NCI-H226 (cell line): ENCODE data around the gene LLGL2.
A peak's percentile ranks its signal among the peaks of the same experiment; 100 is the strongest.
"Not testable (repeated sequence)": the region's sequence is repeated elsewhere in the genome, so short reads cannot be mapped to it uniquely, and the experiment has no call there.

Experiments used
- DNase-seq: peaks from one replicate; pipeline ENCODE4 v3.0.0-alpha.2; 2015

Gene LLGL2, protein sequence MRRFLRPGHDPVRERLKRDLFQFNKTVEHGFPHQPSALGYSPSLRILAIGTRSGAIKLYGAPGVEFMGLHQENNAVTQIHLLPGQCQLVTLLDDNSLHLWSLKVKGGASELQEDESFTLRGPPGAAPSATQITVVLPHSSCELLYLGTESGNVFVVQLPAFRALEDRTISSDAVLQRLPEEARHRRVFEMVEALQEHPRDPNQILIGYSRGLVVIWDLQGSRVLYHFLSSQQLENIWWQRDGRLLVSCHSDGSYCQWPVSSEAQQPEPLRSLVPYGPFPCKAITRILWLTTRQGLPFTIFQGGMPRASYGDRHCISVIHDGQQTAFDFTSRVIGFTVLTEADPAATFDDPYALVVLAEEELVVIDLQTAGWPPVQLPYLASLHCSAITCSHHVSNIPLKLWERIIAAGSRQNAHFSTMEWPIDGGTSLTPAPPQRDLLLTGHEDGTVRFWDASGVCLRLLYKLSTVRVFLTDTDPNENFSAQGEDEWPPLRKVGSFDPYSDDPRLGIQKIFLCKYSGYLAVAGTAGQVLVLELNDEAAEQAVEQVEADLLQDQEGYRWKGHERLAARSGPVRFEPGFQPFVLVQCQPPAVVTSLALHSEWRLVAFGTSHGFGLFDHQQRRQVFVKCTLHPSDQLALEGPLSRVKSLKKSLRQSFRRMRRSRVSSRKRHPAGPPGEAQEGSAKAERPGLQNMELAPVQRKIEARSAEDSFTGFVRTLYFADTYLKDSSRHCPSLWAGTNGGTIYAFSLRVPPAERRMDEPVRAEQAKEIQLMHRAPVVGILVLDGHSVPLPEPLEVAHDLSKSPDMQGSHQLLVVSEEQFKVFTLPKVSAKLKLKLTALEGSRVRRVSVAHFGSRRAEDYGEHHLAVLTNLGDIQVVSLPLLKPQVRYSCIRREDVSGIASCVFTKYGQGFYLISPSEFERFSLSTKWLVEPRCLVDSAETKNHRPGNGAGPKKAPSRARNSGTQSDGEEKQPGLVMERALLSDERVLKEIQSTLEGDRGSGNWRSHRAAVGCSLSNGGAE

DNA sequence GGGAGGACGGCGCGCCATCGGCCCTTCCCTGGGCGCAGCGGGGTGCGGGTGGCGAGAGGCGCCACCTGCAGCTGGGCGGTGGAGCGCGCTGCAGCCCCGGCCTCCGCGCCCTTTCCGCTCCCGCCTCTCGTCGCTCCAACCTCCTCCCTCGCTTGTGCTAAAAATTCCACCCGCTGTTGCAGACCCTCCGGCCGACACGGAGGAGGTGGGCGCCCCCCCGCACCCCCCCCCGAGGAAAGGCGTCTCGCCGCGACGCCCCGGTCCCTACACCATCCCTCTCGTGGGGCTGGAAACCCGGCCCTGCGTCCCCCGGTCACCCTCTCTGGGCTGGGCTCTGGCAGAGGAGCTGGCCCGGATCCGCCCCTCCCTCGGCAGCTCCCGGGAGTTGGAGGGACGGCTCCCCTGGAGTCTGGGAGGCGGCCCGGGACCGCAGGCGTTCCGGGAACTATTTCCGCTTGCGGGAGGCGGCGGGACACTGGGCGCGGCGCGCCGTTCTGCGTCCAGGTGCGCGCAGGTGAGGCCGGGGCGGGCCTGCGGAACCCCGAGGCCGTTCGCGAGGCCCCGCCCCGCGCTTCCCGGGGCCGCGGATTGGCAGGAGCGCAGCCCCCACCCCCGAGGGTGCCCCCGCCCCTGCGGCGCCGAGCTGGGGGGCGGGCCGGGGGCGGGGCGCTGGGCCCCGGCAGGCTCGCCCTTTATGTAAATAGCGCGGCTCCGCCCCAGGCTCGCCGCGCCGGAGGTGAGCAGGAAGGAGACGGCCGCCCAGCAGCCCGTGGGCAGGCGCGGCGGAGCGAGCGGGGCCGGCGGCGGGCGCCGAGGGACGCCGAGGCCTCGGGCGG is at the start of gene LLGL2:
Gene LLGL2, plus strand, starts transcription at position 728 of the 836 bp plus-strand sequence. CDS start 17,730 bp downstream, outside the sequence.
- peak; percentile 76 for DNase-seq

DNA sequence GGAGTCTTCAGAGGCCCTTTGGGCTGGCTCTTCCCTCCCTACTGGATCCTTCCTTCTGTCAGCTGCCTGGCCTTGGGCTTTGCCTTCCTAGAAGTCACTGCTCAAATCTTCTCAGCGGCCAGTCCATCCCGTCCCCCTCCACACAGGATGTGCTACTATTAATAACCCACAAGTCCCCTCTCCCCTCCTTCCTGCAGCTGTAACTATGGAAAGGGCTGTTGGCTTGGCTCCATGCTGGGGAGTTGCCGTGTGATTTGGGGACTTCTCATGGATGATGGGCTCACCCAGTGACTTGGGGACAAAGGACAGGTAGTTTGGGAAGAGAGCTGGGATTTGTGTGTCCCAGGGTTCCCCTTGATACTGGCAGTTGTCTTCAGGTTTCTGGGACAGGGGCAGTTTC is 49.6 kb upstream of the LLGL2 start:
- DNase-seq: no peak

DNA sequence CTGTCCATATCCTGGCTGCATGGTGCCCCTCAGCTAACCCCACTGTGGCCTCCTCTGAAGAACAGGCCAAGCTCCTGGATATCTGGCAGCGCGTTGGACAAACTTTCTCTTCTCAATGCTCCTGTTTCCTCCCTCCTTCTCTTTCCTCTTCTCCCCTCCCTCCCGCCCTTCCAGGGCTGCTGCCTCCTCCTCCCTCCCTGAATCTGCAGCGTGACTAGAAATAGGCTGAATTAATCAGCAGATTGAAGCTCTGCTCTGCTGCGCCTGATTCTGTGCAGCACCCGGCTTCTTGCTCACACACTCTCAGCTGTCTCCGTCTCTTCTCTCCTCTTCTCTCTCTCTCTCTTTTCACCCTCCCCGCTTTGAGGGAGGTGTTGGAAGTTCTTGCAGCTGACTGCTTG is 49.2 kb upstream of the LLGL2 start:
- DNase-seq: no peak

DNA sequence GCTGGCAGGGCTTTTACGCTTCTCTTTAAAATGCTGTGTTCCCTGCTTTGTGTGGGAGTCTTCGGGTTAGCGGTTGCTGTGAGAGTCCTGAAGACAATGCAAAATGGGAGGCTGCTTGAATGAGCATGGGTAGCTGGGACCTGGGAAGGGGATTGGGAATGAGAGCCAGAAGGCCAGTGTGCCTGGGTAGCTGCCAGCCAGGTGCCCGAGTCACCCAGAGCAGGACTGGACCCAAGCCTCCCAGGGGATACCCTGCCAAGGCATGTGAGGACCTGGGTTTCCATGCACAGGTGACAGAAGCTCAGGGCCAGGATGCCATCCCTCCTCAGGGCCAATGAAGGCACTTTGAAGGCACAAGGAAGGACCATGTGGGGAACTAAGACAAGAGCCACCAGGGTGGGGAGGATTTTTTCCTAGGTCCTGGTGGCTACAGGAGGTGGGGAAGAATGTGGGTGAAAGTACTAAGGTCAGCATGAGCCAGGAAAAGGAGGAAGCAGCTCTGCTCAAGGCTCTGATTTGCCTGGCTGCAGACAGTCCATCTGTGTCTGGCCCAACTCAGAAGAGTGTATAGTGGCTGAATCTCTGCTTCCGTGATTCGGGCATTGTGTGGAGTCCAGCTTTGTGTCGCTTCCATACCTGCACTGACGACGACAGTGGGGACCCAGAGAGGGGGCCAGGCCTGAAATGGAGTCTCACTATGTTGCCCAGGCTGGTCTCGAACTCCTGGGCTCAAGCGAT is 48.6 kb upstream of the LLGL2 start:
- DNase-seq: no peak

DNA sequence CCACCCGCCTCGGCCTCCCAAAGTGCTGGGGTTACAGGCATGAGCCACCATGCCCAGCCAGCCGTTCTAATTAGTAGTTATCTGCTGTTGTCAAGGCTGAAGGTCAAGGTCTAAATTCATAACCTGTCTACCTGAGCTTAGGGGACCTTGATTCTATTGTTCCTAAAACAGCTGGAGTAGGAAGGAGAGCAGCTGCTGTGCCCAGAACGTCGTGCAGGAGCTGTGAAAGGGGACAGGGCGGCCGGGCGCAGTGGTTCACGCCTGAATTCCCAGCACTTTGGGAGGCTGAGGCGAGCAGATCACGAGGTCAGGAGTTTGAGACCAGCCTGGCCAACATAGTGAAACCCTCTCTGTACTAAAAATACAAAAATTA is 48.0 kb upstream of the LLGL2 start:
- DNase-seq: not testable (repeated sequence)

DNA sequence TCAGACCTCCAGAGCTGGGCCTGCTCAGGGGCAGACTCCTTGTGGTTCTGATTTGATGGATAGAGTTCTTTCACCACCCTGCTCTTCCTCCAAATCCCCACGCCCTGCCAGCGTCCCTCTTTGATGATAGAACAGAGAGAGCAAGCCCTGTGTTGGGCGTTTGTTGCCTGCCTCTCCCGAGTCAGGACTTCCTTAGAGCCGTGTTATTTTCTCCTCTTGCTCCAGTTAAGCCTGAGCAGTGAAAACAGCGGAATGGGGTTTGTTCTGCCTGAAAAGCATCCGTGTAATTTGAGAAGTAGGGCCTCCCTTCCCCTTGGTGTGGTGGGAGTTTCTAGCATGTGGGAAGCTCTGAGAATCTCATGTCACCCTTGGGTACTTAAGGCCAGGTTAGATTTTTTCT is 47.0 kb upstream of the LLGL2 start:
- DNase-seq: no peak

DNA sequence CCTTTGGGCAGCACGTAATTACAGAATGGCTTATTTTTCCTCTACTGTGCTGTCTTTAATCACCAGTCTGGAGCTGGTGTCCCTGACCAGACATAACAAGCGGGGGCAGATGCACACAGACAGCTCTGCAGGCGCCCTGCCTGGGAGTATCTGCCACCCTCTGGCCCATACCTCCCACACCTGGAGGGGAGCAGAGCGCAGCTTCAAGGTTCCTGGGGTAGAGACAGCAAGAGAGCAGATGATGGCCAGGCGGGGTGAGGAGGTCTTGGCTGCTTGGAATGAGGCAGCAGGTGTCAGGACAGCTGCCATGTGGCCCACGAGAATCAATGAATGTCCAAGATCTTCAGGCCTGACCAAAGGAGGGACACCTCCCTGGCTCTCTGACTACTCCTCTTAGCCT is 45.2 kb upstream of the LLGL2 start:
- DNase-seq: no peak

DNA sequence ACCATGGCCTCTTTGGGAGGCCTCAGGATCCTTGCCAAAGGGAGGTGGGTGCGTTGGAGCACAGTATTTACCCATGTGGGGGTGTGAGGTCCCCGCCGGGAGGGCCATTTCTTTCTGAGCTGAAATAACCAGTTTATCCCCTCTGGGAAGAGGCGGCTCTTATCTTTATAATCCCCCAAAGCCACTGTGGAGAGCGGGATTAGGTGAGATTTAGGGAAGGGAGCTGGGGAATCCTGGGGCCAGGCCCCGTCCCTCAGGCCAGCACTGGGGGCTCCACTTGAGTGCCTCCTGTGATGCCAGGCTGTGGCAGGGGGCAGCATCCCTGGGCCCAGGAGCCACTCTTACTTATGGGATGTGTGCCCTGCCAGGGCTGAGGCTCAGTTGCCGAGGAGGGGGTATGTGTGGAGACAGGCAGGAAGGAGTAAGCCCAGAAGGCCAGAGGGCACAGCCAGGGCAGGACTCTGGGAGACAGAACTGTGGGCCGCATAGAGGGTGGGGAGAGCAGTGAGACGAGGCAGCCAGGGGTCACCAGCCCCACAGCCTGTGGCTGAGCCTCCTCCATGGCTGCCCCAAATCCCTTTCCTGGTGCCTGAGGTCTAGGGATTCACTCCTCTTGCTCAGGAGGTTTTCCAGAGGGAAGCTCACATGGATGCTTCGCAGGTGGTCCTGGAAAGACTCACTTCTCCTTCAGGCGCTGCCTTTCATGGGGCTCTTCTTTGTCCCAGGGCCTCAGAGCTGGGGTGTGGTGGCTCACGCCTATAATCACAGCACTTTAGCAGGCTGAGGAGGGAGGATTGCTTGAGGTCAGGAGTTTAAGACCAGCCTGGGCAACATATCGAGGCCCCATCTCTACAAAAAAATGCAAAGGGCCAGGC is 44.1 kb upstream of the LLGL2 start:
- no peak for DNase-seq

DNA sequence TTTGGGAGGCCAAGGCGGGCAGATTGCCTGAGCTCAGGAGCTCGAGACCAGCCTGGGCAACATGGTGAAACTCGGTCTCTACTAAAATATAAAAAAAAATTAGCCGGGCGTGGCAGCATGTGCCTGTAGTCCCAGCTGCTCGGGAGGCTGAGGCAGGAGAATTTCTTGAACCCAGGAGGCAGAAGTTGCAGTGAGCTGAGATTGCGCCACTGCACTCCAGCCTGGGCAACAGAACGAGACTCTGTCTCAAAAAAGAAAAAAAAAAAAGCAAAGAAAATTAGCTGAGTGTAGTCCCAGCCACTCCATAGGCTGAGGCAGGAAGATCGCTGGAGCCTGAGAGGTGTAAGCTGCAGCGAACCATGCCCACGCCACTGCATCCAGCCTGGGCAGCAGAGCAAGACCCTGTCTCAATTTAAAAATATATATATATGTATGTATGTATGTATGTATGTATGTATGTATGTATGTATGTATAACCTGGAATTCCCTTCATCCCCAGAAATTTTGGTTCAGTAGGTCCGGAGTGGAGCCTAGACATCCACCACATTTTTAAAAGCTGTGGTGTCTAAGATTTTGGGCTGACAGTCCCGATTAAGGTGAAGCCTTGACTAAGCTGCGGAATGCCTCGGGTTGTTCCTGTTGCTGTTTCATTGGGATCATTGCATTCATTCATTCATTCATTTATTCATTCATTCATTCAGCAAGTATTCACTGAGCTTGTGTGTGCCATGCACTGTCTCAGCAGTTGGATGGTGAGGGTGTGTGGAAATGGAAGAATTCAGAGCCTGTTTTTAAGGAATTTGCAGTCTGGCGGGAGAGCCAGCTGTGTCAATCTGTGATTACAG is 43.2 kb upstream of the LLGL2 start:
- DNase-seq: no peak

DNA sequence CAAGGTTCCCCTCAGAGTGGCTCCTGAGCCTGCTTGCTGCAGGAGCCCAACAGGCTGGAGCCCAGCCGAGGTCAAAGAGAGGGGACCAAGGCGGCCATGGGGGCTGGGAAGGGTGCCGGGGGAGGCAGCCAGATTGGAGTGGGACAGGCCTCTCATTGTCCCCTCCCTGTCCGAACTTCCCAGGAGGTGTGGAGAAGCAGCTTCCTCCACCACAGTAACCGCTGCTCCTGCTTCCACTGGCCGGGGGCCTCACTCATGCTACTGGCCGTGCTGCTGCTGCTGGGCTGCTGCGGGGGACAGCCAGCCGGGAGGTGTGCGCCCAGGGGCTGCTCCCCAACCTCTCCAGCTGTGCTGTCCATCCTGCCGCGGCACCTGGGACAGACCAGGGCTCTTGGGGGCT is 39.8 kb upstream of the LLGL2 start:
- DNase-seq: no peak

DNA sequence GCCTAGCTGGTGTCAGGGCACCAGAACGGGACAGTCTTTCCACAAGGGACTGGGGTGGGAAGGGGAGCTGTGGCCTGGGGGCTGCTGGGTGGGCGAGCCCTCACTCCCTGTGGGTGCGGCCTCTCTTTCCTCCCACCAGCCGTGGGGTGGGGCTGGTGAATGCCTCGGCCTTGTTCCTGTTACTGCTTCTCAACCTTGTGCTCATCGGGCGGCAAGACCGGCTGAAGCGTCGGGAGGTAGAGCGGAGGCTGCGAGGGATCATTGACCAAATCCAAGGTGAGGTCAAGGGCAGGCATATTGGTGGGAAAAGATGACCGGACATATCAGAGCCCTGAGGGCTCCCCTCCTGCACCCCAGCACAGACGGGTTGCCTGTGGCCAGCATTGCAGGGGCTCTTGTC is 39.3 kb upstream of the LLGL2 start:
- DNase-seq: no peak

DNA sequence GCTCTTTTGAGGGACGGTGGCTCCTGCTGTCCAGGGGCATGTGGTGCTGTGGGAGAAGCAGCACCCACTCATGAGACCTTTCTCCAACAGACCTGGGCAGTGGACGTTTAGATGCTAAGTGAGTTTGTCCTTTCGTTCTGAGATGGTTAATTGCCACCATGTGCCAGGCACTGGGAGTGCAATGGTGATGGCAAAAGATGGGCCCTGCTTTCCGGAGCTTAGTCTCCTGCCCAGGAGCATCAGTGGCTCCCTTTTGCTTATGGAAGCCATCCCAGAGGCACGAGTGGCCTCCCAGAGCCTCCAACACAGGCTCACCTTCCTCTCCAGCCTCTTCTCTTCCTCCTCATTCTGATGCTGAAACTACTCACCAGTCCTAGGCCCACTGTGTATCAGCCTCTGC is 38.5 kb upstream of the LLGL2 start:
- DNase-seq: no peak

DNA sequence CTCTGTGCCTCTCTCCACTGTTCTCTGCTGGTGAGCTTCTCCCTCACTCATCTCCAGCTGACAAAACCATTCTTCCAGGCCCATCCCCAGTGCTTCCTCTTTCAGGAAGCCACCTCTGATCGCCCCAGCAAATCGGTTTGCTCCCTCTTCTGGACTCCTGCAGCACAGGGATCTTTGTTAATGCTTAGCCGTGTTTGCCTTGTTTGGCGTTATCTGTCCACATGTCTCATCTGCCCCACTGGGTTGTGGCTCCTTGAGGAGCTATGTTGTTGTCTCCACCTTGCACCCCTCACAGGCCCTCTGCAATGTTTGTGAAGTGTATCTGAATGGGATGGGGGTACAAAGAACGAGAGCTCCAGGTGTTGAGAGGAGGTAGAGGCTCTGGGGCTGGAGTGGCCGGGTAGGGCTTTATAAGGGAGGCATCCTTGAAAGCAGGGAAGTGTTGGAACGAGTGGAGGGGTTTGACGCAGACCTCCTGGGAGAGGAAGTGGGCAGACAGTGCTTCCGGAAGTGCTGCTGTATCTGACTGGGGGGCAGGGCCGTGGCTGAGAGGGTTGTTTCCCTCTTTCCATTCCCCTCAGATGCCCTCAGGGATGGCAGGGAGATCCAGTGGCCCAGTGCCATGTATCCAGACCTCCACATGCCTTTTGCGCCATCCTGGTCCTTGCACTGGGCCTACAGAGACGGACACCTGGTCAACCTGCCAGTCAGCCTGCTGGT is 38.0 kb upstream of the LLGL2 start:
- DNase-seq: no peak

DNA sequence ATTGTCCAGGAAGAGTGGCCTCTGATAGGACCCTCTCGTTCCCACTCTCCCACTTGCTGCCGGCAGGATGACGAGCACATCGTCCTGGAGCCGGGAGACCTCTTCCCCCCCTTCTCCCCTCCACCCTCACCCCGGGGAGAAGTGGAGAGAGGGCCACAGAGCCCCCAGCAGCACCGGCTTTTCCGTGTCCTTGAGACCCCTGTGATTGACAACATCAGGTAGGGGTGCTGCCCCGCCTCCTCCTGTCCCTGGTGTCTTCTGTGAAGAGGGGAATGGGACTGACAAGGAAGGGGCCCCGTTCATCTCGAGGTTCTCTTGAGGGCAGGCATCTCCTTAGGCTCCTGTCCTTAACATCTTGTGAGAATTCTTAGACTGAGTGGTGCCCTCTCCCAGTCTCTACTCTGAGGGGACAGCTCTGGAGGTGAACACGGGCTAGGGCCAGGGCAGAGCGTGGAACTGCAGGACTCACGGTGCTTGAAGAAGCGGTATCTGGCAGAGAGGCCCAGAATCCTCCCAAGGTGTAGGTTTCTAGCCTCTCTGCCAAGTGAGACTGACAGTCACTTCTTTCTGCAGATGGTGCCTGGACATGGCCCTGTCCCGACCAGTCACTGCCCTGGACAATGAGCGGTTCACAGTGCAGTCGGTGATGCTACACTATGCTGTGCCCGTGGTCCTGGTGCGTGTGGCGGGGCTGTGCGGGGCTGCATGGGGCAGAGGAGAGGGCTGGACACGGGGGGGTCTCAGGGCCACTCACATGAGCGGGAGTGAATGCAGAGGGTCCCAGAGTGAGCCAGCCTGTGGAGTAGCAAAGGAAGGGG is 36.6 kb upstream of the LLGL2 start:
- DNase-seq: no peak

DNA sequence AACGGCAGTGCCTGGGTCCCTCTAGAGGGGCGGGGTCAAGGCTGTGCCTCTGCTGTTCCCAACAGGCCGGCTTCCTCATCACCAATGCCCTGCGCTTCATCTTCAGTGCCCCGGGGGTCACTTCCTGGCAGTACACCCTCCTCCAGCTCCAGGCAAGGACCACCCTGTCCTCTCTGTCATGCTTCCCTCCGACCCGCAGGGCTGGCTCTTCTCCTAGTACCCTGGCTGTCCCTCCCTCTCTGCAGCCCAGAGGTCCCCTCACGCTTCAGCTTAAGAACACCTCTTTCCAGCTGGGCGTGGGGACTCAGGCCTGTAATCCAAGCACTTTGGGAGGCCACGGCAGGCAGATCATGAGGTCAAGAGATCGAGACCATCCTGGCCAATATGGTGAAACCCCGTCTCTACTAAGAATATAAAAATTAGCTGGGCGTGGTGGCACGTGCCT is 36.0 kb upstream of the LLGL2 start:
- DNase-seq: no peak

DNA sequence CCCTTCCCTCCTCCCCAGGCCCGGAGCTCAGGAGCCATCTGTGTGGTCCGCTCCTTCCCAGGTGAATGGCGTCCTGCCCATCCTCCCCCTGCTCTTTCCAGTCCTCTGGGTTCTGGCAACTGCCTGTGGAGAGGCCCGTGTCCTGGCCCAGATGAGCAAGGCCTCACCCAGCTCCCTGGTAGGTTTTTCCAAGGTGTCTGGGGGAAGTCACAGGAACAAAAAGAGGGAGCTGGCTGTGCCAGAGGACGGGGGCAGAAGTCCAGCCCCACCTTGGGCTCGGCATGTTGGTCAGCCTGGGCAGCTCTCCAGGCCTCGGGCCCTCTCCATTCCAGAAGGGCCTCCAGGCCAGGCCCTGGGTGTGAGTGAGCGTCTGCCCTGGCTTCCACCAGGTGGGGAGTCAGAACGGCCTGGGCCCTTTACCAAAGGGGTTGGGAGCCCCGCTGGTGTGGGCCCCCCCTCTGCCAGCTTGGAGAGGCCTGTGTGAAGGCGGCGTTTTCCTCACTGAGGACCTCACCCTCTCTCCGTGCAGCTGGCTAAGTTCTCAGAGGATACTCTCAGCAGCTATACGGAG is 35.2 kb upstream of the LLGL2 start:
- no peak for DNase-seq

DNA sequence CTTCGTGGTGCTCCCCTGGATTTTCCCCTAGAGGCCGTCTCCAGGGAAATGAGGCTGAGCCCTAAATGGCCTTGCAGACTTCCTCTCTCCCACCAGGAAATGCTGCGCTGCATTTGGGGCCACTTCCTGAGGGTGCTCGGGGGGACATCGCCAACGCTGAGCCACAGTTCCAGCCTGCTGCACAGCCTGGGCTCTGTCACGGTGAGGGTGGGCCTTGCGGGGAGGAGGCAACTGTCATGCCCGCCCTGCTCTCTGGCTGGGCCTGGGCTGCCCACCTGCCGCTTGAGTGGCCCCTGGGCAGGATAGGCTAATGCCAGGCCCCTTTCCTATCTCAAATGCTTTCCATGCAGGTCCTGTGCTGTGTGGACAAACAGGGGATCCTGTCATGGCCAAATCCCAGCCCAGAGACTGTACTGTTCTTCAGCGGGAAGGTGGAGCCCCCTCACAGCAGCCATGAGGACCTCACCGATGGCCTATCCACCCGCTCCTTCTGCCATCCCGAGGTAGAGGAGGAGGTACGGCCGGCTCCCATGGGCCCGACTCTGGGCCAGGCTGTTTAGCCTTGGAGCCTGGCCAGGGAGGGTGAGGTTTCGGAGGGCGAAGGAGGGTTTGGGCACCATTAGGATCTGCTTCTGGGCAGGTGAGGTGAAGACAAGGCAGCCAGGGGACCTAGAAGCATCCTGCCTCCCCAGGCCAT is 34.4 kb upstream of the LLGL2 start:
- no peak for DNase-seq
